IPS DF 6.9 (cell line): Measurements from ENCODE around the gene REV1.
"Not testable (repeated sequence)": the region's sequence is repeated elsewhere in the genome, so short reads cannot be mapped to it uniquely, and the experiment has no call there.

Experiments used
- DNase-seq: peaks from one replicate; pipeline ENCODE4 v3.0.0-alpha.2; 2013; ENCODE audit warnings: low read depth, low spot score
- H3K27ac ChIP-seq: one replicate; pipeline ENCODE4 v1.5.1; 2013; ENCODE audit warnings: low read length, control low read depth
- H3K27me3 ChIP-seq: 2 replicates; pipeline ENCODE4 v1.6.1; 2013; ENCODE audit warnings: mild to moderate bottlenecking, low read length; ENCODE audit not compliant: control insufficient read depth, insufficient read depth
- H3K36me3 ChIP-seq: 2 replicates; pipeline ENCODE4 v1.6.1; 2013; ENCODE audit warnings: low read length; ENCODE audit not compliant: control insufficient read depth, insufficient read depth
- H3K4me1 ChIP-seq: 2 replicates; pipeline ENCODE4 v1.6.1; 2013; ENCODE audit warnings: low read length; ENCODE audit not compliant: control insufficient read depth, insufficient read depth
- H3K4me3 ChIP-seq: 2 replicates; pipeline ENCODE4 v1.5.1; 2013; ENCODE audit warnings: mild to moderate bottlenecking, low read length
- H3K9me3 ChIP-seq: 2 replicates; pipeline ENCODE4 v1.6.1; 2013; ENCODE audit warnings: low read length, inconsistent platforms; ENCODE audit not compliant: control insufficient read depth, insufficient read depth
- WGBS: extraction: QIAGEN DNeasy Blood & Tissue Kit; methylation state at CpG from one replicate; pipeline ENCODE4 v1.1.7; 2013; ENCODE audit warnings: mixed read lengths, missing lambda C conversion rate; ENCODE audit not compliant: insufficient read length, insufficient coverage; 5-methylcytosine and 5-hydroxymethylcytosine counted together

The REV1 gene

DNA sequence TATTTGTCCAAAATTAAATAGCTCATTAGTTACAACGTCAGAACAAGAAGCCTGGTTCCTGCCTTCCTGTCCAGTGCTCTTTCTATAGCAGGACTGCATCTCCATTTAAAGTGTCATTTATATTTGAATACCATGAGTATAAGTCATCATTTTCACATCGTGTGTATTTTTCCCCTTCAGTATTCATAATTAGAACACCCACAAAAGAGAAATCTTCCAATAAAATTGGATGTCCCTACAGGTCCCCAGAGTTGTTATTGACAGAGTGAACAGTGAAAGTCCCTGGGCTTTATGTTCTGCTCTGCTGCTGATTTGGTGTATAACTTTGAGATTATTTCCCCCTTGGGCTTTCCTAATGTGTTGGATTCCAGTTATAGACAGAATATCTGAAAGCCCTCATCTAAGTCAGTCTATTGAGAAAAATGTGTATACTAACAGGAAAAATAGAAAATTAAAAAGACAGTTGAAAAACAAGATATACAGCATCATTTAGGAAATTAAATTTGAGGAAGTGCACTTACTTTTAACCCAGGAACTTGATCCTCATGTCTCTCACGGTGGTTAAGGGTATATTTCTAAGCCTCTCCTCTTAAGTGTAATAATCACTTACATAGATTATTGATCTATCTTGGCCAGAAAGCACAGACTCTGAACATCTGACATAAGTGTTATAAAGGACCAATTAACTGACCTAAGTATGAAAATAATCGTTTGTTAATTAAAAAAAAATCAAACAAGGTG is 15.2 kb upstream of the REV1 start:
- no CpG with 5 or more reads among the region's 4 CpGs for WGBS
- DNase-seq, result no peak
- no peak overlapping the region for H3K4me3 ChIP-seq

DNA sequence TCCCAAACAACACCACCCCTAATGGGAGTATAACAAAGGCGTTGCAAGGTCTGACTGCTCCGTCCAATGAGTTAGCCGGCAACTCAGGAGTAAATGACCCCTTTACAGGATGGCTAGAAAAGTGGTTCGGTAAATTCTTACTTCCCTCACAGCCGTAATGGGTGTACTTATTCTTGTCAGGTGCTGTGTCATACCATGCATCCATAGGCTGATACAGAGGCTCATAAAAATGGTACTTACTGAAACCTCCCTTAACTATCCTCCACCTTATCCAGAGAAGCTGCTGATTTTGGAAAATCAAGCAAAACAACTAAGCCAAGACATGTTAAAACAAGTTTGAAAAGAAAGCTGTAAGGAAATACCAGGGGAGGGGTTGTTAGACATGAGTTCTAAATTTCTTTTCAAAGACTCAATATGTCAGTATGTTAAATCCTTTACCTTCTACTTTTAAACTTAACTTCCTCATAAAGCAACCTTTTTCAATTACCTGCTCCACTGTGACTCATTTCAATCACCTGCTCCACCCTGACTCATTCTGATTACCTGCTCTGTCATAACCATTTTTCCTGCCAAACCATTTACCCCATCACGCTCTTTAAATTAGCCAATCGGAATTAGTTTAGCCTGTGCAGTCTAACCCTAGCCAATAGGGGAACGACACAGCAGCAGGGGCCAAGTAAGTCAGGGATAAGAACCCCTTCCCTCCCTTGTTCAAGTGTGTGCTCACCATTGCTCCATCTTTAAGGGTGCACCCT is 14.0 kb upstream of the REV1 start:
- not testable (repeated sequence) for DNase-seq, H3K36me3 ChIP-seq, H3K4me3 ChIP-seq, H3K9me3 ChIP-seq, H3K27me3 ChIP-seq, H3K4me1 ChIP-seq, H3K27ac ChIP-seq
- WGBS, result no CpG with 5 or more reads among the region's 8 CpGs

More for the DNA sequence above, 15.2 kb upstream of the REV1 start:
- Histone ChIP-seq H3K36me3 (no peaks in the 10 kb centered on the region), H3K27ac (no peak overlapping the region), H3K9me3 (no peaks in the 10 kb centered on the region), H3K4me1 (no peaks in the 10 kb centered on the region), H3K27me3 (0 out of 2 replicates have a peak, but pooled peaks cover 2% of the 10 kb centered on the region)

DNA sequence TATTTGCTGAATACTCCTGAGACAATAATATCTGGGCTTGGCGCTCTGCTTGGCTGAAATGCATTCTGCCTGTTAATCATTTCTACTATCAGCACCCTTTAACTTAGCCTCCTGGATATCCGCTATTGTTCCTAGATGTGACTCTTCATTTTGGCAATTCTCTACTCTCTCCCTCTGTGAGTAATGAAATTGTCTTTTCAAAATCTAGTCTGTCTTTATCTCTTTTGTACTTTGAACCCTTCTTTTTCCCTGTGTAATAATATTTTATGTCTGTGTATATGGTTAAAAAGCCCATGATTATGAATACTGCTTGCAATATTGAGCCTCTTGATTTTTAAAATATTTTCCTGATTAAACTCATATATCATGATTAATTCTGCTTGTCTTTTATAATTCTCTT is 6.2 kb upstream of the REV1 start:
- Histone ChIP-seq H3K4me3 (no peak overlapping the region), H3K27me3 (no peaks in the 10 kb centered on the region), H3K4me1 (no peaks in the 10 kb centered on the region), H3K27ac (no peak overlapping the region), H3K36me3 (no peaks in the 10 kb centered on the region), H3K9me3 (no peaks in the 10 kb centered on the region)
- WGBS, result no CpG with 5 or more reads among the region's 2 CpGs
- no peak for DNase-seq

DNA sequence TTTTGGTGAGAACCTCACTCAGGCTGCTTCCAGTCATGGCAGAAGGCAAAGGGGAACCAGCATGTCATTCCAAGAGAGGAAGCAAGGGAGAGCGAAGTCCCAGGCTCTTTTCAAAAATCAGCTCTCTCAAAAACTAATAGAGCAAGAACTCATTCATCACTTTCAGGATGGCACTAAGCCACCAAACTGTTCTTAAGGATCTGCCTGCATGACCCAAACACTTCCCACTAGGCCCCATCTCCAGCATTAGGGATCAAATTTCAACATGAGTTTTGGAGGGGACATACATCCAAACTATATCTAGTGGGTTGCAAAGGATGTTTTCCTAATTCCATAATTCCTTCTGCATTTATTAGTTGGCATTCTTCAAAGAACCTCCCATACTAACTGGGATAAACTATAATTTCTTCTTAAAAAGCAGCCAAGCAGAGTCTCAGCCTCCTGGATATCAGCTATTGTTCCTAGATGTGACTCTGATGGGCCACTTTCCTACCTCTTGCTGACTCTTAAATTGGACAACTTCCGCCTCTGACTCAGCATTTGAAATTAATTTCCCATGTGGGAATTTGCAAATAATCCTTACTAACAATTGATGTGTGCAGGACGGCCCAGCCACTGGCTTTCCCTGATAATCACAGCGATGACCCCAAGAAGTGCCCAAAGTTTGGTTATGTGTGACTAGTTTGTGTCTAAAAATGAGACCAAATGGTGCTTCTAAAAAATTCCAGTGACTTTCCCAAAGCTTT is 5.5 kb upstream of the REV1 start:
- DNase-seq, result no peak
- no peak overlapping the region for H3K27ac ChIP-seq
- H3K4me3 ChIP-seq, result no peak overlapping the region
- no CpG with 5 or more reads among the region's 4 CpGs for WGBS
- no peaks in the 10 kb centered on the region for H3K4me1 ChIP-seq
- no peaks in the 10 kb centered on the region for H3K27me3 ChIP-seq
- H3K36me3 ChIP-seq, result no peaks in the 10 kb centered on the region
- H3K9me3 ChIP-seq, result no peaks in the 10 kb centered on the region

DNA sequence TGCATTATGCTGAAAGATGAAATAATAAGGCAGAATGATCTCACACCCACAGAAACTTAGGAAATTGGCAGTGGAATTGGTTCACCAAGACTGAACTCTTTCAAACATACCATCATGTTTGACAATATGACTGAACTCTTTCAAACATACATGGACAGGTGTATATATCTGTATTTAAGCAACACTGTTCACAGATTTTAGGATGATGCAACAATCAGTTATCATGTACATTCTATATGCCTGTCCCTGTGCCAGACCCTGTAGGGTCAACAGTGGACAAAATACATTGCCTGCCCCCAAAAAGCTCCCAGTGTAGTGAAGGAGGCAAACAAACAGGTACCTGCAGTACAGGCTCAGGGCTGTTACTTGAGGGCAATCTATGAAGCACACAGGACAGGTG is 2.9 kb upstream of the REV1 start:
- no peaks in the 10 kb centered on the region for H3K27me3 ChIP-seq
- no peak overlapping the region for H3K4me3 ChIP-seq
- no peaks in the 10 kb centered on the region for H3K9me3 ChIP-seq
- DNase-seq, result no peak
- H3K27ac ChIP-seq, result no peak overlapping the region
- no peaks in the 10 kb centered on the region for H3K4me1 ChIP-seq
- no peaks in the 10 kb centered on the region for H3K36me3 ChIP-seq

DNA sequence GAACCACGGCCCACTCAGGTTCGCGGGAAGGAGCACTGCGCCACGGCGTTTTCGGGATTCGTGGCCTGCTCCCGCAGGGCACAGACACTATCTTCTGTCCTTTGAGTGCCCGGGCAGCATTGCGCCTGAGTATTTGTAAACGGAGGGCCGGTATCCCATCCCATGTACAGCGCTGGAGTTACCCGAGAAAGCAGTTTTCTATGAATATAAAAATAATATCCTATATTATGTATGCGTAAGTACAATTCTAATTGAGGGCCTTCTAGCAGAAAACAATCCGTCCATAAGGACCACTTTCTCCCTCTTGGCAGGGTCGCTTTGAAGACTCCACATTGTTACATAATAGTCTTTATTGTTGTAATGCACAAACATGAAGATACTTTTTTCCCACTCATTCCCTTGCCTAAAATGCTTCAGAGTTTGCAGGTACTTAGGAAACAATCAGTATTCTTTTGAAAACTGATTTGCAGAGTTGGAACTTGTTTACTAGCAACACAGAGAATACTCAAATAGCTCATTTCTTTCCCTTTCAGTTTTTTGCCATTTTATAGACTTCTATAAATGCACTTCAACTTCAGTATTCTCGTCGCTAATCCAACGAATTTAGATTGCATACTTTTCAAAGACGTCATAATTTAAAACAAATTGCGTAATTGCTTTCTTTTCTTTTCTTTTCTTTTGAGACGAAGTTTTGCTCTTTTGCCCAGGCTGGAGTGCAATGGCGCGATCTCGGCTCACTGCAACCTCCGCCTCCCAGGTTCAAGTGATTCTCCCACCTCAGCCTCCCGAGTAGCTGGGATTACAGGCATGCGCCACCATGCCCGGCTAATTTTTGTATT is 1.0 kb upstream of the REV1 start:
- H3K27ac ChIP-seq, result no peak overlapping the region
- H3K9me3 ChIP-seq, result no peaks in the 10 kb centered on the region
- H3K4me1 ChIP-seq, result no peaks in the 10 kb centered on the region
- no peaks in the 10 kb centered on the region for H3K36me3 ChIP-seq
- DNase-seq, result no peak
- 100% methylated on average over 3 of the region's 31 CpGs for WGBS
- H3K27me3 ChIP-seq, result no peaks in the 10 kb centered on the region
- H3K4me3 ChIP-seq, result peak overlapping the region; percentile 81; the same call in 1 of the 2 replicates

DNA sequence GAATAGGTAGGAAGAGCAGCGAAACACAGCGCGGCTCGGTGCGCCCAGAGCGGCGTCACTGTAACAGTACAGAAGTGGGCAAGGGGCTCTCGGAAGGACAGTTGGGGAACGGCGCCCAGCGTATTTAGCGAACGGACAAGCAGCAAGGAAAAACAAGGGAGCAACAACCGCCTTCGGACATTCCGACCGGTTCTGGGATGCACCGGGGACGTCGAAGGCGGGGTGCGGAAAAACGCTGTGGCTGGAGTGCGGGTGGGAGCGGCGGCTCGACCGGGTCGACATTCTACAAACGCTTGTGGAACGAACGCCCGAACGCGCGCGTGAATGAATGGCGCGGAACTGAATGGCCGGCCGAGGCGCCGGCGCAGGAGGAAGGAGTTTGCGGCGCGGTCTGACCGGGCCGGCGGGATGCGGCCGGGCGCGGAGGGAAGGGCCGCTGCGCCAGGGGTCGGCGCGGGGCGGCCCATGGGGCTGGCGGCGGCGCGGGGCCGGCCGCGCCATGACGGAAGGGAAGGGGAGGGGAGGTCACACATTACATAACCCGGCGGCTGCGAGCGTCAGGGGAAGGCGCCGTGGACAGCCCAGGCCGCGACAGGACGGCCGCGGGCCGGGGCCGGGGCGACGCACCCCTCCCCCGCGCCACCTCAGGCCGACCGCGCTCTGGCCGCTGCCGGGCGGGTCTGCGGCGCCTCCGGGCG is 605 bp downstream of the REV1 start:
- DNase-seq, result no peak
- Histone ChIP-seq H3K27me3 (no peaks in the 10 kb centered on the region), H3K36me3 (no peaks in the 10 kb centered on the region), H3K9me3 (no peaks in the 10 kb centered on the region), H3K4me3 (peak overlapping the region; percentile 81), H3K27ac (no peak overlapping the region), H3K4me1 (no peaks in the 10 kb centered on the region)
- no CpG with 5 or more reads among the region's 95 CpGs for WGBS

DNA sequence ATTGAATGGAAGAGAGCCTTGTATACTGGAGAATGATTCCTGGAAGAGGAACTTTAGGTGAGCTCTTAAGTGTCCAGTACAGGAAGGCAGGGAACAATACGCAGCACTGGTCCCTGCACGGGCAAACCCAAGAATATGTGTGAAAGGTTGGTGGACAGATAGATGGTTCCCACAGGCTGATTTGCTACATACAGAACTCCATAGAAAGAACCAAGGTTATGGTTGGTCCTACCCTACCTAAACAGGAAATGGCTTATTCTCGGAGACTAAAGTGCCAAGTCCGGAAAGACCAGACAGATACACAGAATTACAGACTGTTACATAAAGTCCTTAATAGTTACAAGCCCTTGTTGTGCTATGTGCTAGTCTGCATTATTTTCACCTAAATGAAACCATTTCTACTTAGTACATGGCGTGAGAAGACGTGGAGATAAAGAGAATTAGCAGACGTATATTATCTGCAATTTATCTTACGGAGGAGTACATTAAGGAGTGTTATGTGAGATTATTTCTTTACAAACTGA is 1.2 kb downstream of the REV1 start:
- Histone ChIP-seq H3K4me3 (peak overlapping the region; percentile 81; the same call in 1 of the 2 replicates), H3K27ac (no peak overlapping the region), H3K27me3 (no peaks in the 10 kb centered on the region), H3K4me1 (no peaks in the 10 kb centered on the region), H3K36me3 (no peaks in the 10 kb centered on the region), H3K9me3 (no peaks in the 10 kb centered on the region)
- no peak for DNase-seq
- WGBS, result no CpG with 5 or more reads among the region's 8 CpGs

DNA sequence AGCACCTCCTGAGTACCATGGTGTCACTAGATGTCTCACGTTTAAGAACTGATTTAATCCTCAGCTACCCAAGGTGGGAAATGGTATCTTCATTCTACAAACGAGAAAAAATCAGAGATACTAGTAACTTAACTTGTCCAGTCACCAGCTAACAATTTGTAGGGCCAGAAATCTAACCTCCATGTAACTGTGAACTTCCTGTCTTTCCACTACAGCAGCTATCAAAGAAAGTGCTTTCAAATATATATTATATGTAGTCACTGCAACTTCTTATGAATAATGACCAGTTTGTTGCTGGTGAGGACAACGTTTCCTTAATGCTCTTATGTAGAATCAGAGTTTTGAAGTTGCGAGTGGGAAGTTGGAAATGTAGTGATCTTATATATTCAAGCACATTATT is 1.9 kb downstream of the REV1 start:
- Histone ChIP-seq H3K27ac (no peak overlapping the region), H3K36me3 (no peaks in the 10 kb centered on the region), H3K4me3 (no peak overlapping the region), H3K9me3 (no peaks in the 10 kb centered on the region), H3K27me3 (no peaks in the 10 kb centered on the region), H3K4me1 (no peaks in the 10 kb centered on the region)
- no CpG with 5 or more reads among the region's 4 CpGs for WGBS
- DNase-seq, result no peak
